Loucy (cell line): ENCODE data around the gene FOXP1.

Experiments
- EZH2phosphoT487 ChIP-seq: fragments of 200-600 bp; IDR thresholded peaks from 2 replicates; pipeline ENCODE4 v1.6.1; 2018; ENCODE audit warnings: antibody characterized with exemption, mild to moderate bottlenecking, moderate library complexity, borderline replicate concordance
- TF ChIP-seq, protein P1 (sequence below): fragments of 200-600 bp; sonication (generic); conservative IDR thresholded peaks from 2 replicates; pipeline ENCODE4 v1.5.1; 2014; ENCODE audit warnings: mild to moderate bottlenecking, antibody characterized with exemption, low read length

DNA sequence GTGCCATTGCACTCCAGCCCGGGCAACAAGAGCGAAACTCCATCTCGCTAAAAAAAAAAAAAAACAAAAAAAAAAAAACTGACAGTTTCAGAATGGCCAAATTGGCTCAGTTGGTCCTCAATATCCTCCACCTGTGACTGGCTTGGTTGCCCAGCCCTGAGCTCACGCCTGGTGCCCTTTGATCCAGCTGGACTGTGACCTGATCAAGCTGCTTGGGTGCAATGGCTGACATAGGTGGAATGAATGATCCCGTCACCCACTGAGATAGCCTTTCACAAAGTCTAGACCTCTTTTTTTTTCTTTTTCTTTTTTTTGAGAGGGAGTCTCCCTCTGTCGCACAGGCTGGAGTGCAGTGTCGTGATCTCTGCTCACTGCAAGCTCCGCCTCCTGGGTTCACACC lies 254.6 kb downstream of the FOXP1 start:
- TF ChIP-seq, protein P1, sequence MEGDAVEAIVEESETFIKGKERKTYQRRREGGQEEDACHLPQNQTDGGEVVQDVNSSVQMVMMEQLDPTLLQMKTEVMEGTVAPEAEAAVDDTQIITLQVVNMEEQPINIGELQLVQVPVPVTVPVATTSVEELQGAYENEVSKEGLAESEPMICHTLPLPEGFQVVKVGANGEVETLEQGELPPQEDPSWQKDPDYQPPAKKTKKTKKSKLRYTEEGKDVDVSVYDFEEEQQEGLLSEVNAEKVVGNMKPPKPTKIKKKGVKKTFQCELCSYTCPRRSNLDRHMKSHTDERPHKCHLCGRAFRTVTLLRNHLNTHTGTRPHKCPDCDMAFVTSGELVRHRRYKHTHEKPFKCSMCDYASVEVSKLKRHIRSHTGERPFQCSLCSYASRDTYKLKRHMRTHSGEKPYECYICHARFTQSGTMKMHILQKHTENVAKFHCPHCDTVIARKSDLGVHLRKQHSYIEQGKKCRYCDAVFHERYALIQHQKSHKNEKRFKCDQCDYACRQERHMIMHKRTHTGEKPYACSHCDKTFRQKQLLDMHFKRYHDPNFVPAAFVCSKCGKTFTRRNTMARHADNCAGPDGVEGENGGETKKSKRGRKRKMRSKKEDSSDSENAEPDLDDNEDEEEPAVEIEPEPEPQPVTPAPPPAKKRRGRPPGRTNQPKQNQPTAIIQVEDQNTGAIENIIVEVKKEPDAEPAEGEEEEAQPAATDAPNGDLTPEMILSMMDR: no peak
- no peak for TF ChIP-seq EZH2phosphoT487
